VCaP (cell line): Measurements from ENCODE around the gene PAGE2B.
A peak's percentile ranks its signal among the peaks of the same experiment; 100 is the strongest.
"Not testable (repeated sequence)": the region's sequence is repeated elsewhere in the genome, so short reads cannot be mapped to it uniquely, and the experiment has no call there.

Source experiments
- H3K27ac ChIP-seq: fragments of 450-650 bp; 2 replicates; pipeline ENCODE4 v1.5.1; 2017
- TF ChIP-seq, protein P1 (sequence below): fragments of 450-650 bp; conservative IDR thresholded peaks from 2 replicates; pipeline ENCODE4 v1.5.1; 2017; ENCODE audit warnings: mild to moderate bottlenecking, moderate library complexity

The PAGE2B gene

DNA sequence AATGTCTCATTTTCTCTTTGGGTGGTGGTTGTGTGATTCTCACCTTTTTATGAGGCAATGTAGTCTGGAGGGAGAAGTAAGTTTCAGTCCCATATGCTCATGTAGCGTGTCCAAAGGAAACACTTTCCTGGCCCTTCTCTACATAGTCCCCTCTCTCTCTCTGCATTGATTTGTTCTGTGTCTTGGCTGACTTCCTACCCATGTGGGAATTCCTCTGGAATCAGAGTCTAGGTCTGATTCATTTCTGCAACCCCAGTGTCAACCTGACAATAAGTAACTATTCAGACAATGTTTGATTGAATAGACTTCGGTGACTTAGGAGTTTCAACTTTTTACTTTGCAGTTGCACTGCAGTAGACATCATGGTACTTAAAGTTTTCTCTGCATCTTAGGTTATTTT lies 41.4 kb upstream of the PAGE2B start:
- no peak overlapping the region for H3K27ac ChIP-seq
- TF ChIP-seq, protein P1, sequence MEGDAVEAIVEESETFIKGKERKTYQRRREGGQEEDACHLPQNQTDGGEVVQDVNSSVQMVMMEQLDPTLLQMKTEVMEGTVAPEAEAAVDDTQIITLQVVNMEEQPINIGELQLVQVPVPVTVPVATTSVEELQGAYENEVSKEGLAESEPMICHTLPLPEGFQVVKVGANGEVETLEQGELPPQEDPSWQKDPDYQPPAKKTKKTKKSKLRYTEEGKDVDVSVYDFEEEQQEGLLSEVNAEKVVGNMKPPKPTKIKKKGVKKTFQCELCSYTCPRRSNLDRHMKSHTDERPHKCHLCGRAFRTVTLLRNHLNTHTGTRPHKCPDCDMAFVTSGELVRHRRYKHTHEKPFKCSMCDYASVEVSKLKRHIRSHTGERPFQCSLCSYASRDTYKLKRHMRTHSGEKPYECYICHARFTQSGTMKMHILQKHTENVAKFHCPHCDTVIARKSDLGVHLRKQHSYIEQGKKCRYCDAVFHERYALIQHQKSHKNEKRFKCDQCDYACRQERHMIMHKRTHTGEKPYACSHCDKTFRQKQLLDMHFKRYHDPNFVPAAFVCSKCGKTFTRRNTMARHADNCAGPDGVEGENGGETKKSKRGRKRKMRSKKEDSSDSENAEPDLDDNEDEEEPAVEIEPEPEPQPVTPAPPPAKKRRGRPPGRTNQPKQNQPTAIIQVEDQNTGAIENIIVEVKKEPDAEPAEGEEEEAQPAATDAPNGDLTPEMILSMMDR, result no peak

DNA sequence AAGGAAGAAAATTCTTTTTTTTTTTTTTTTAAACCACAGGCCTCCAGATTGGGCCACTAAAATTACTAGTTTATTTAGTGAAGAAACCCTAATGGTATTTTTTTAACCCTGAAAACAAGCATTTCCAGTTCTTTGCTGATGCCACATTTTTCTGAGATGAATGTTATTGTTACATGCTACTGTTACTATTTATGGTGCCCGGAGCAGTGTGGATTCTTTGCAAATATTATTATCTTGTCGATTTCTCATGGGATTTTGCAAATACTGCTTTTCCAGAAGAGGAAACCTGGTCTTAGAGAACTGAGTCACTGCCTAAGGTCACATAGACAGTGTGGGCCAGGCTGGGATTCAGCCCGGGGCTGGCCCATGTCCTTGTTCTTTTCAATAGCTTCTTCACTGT lies 35.4 kb upstream of the PAGE2B start:
- TF ChIP-seq, protein P1, result no peak

DNA sequence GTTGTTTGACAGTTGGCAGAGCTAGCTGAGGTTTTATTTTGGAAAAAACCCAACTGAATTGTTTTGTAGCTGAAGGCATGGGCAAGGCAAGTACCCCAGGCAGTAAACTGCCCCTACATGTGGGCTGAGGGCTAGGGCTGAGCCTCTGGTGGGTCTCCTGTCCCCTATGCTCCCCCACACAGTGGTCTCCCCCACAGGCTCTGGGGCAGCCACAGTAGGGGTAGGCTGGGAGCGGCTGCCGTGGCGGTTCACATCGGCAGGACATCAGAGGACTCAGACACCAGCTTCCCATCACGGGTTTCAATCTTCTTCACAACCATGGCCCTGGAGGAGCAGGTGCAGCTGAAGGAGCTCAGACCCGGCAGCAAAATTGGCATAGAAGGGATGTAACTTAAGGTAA lies 33.3 kb upstream of the PAGE2B start:
- TF ChIP-seq, protein P1, result no peak
- H3K27ac ChIP-seq, result no peak overlapping the region

More for the DNA sequence above, 35.4 kb upstream of the PAGE2B start:
- H3K27ac ChIP-seq, result no peak overlapping the region

DNA sequence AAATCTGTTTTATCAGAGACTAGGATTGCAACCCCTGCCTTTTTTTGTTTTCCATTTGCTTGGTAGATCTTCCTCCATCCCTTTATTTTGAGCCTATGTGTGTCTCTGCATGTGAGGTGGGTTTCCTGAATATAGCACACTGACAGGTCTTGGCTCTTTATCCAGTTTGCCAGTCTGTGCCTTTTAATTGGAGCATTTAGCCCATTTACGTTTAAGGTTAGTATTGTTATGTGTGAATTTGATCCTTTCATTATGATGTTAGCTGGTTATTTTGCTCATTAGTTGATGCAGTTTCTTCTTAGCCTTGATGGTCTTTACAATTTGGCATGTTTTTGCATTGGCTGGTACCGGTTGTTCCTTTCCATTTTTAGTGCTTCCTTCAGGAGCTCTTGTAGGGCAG lies 24.2 kb upstream of the PAGE2B start:
- H3K27ac ChIP-seq, result not testable (repeated sequence)

DNA sequence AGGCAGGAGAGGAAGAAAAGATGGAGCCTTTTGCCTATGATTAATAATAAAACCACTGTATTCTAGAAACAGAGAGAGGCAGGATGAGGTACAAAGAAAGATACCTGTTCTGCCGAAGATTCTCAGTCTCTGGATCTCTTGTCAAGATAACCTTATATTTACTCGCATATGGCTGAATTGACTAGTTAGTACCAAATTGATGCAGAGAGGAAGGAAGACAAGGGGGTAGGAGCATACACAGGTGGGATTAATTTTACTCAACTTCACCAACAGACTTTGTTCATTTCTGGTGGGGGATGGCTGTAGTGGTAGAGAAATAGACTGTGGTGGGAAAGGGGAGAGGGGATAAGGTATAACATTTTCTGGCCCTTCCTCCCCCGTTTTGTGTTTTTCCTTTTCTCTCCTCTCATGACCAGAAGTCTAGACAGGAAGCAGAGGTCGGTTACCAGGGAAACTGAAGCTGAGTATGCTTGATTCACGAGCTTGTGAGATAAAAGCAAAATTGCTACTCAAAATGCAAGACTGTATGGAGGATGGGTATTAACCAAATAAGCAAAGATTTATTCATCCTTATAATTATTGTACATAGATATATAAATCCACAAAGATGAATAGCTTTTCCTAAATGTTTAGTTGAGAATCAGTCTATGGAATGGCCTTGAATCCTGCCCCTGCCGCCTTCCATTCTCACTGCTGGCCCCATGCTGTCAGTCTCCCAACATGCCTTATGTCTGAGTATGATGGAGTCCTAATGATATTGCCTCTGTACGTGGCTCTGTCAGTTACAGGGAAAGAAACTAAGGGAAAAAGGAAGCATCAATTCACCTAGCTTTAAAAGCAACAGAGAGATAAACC lies 17.8 kb upstream of the PAGE2B start:
- no peak overlapping the region for H3K27ac ChIP-seq

DNA sequence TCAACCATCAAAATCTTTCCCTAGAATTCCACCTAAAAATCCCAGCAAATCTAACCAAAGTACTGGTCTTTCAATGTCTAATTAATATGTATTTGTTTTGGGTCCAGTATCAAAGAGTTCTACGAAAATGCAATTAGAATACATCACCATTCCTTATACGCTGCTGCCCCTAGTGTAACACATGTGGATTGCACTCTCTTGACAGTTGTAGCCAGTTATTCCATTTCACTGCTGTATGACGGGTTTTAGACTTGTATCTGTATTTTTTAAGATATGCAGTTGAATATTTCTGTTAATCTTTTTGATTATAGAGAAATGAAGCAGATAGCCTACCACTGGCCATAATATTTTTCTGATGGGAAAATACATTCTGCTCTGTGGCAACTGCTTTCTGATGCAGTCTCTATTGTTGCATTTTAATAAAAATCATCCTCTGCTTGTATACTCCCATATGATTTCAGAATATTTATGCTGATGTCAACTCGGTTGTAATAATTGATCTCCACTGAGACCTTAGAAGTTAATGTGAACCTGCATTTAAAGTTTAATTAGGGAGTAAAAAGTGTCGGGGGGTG lies 17.1 kb upstream of the PAGE2B start:
- TF ChIP-seq, protein P1, result peak; percentile 92
- no peak overlapping the region for H3K27ac ChIP-seq

More for the DNA sequence above, 17.8 kb upstream of the PAGE2B start:
- TF ChIP-seq, protein P1, result no peak

DNA sequence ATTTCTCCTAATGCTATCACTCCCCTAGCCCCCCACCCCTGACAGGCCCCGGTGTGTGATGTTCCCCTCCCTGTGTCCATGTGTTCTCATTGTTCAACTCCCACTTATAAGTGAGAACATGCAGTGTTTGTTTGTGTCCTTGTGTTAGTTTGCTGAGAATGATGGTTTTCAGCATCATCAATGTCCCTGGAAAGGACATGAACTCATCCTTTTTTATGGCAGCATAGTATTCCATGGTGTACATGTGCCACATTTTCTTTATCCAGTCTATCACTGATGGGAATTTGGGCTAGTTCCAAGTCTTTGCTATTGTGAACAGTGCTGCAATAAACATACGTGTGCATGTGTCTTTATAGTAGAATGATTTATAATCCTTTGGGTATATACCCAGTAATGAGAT lies 7.7 kb upstream of the PAGE2B start:
- H3K27ac ChIP-seq, result not testable (repeated sequence)

DNA sequence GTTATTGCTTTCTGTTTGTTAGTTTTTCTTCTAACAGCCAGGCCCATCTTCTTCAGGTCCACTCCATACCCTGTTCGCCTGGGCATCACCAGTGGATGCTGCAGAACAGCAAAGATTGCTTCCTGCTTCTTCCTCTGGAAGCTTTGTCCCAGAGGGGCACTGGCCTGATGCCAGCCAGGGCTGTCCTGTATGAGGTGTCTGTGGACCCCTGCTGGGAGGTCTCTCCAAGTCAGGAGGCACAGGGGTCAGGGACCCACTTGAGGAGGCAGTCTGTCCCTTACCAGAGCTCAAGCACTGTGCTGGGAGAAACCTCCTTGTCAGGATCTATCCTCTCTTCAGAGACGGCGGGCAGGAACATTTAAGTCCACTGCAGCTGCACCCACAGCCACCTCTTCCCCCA lies 2.5 kb upstream of the PAGE2B start:
- TF ChIP-seq, protein P1, result no peak
- H3K27ac ChIP-seq, result no peak overlapping the region
